Central memory CD8-positive, alpha-beta T cell (primary cell): ENCODE data around the gene ARL3.
"Not testable (repeated sequence)": the region's sequence is repeated elsewhere in the genome, so short reads cannot be mapped to it uniquely, and the experiment has no call there.

Experiments
- ATAC-seq: fragments of 150-1000 bp; cut with Tn5 transposase; replicated peaks from 2 replicates; pipeline ENCODE4 v1.10.0; 2022; ENCODE audit warnings: mild to moderate bottlenecking, moderate FRiP score, moderate number of reproducible peaks; ENCODE audit not compliant: poor library complexity, severe bottlenecking; ENCODE audit errors: extremely low read depth
- DNase-seq, 2 donors: peaks; one replicate each; pipeline ENCODE4 v3.0.0; 2021; ENCODE audit warnings: low spot score in 2 of 2
- H3K27ac Mint-ChIP-seq: one replicate; pipeline ENCODE4 v1.8.0; 2022; ENCODE audit warnings: low read depth, mild to moderate bottlenecking, moderate library complexity, mixed read lengths
- H3K27me3 Mint-ChIP-seq: one replicate; pipeline ENCODE4 v1.8.0; 2022; ENCODE audit warnings: mixed read lengths
- H3K36me3 Mint-ChIP-seq: one replicate; pipeline ENCODE4 v1.8.0; 2022; ENCODE audit warnings: mild to moderate bottlenecking, moderate library complexity, mixed read lengths; ENCODE audit not compliant: insufficient read depth
- H3K4me1 Mint-ChIP-seq: one replicate; pipeline ENCODE4 v1.8.0; 2022; ENCODE audit warnings: mixed read lengths
- H3K4me3 Mint-ChIP-seq: one replicate; pipeline ENCODE4 v1.8.0; 2022; ENCODE audit warnings: mild to moderate bottlenecking, moderate library complexity, mixed read lengths
- H3K9me3 Mint-ChIP-seq: one replicate; pipeline ENCODE4 v1.8.0; 2022; ENCODE audit warnings: mixed read lengths

The ARL3 gene

DNA sequence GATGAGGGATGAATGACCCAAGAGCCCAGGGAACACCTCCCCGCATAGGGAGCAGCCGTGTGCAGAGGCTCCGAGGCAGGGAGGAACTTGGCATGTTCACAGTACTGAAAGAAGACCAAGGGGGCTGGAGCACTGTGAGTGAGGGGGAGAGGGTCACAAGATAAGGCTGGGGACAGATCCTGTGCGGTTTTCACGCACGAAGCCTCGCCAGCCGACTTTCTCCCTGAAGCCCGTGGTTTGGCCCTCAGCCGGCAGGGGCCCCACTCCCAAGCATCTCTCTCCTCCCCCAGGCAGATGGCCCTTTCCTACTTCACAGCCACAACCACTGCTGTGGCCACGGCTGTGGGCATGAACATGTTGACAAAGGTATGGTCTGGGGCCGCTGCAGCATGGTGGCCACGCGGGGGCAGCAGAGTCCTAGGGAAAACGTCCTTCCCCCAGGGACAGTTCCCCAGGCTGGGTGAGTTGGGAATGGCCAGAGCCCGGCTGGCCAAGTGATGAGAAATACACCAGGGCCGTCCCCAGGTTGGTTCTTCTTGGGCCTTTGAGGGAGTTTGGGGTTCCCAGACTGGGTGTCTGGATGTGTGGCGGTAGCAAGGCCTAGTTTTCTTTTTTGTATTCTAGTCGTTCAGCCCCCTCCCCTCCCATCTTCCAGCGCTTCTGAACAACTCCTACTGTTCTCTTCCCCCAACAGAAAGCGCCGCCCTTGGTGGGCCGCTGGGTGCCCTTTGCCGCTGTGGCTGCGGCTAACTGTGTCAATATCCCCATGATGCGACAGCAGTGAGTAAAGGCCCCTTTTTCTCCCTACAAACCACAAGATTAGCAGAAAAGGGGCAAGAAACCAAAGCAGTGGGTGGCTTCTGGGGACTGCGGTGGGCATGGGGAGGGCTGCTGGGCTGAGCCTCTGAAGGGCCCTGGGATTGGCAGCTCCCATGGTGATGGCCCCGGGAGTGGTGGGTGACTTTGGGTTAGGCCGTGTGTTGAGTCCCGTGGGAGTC lies 15.1 kb upstream of the ARL3 start:
- H3K27me3 Mint-ChIP-seq: no peaks in the 10 kb centered on the region
- peak in 1 of 2 donors; percentile 29 for DNase-seq
- H3K36me3 Mint-ChIP-seq: peaks cover 10% of the 10 kb centered on the region
- H3K27ac Mint-ChIP-seq: peak overlapping the region; percentile 4
- peaks cover 8% of the 10 kb centered on the region for H3K4me1 Mint-ChIP-seq
- H3K9me3 Mint-ChIP-seq: no peaks in the 10 kb centered on the region
- no peak overlapping the region for H3K4me3 Mint-ChIP-seq
- no peak for ATAC-seq

DNA sequence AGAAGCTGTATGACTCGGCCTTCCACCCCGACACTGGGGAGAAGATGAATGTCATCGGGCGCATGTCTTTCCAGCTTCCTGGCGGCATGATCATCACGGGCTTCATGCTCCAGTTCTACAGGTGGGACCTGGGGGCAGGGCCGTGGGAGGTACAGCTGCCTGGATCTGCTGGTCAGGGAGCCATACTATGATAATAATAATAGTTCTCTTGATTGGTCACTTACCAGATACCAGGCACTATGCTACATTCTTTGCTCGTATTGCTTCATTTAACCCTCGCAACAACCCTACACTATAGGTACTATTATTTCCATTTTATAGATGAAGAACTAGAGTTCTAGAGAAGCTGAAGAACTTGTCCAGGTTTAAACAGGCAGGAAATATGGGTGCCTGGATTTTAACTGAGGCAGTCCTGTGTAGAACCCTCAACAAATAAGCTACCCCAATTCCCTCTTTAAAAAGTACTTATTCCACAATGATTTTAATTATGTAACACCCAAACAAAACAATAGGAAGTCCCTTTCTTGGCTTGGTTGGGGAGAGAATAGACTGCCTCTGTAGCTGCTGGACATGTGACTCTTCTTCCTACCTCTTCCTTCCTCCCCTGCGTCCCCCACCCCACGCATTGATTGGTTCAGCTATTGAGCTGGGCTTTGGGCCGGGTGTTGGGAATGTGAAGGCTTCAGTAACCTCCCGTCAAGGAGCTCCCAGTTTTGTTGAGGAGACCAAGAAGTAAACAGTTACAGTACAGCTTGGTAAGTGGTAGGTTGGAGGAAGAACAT lies 13.0 kb upstream of the ARL3 start:
- no peak overlapping the region for H3K27ac Mint-ChIP-seq
- H3K27me3 Mint-ChIP-seq: no peaks in the 10 kb centered on the region

DNA sequence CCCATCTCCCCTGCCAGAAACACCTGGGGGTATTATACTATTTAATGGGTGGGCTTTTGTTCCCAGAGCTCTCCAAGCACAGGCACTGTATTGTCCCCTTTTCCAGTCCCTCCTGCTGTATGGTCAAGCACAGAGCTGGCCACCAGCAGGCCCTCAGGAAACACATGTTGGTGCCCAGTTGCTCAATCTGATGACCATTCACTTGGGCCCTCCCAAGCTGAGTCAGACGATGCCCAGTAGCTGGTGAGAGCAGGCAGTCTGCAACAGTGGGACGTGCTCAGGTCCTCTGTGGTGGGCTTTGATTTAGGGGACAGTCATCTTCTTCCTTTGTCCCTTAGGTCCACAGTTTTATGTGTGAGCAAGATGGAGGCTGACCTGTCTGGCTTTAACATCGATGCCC lies 12.1 kb upstream of the ARL3 start:
- Mint-ChIP-seq H3K4me1 (peaks cover 15% of the 10 kb centered on the region), H3K27me3 (no peaks in the 10 kb centered on the region), H3K27ac (no peak overlapping the region), H3K9me3 (no peaks in the 10 kb centered on the region), H3K36me3 (peaks cover 8% of the 10 kb centered on the region), H3K4me3 (no peak overlapping the region)
- DNase-seq: no peak
- no peak for ATAC-seq

More for the DNA sequence above, 13.0 kb upstream of the ARL3 start:
- H3K4me1 Mint-ChIP-seq: peaks cover 10% of the 10 kb centered on the region
- H3K4me3 Mint-ChIP-seq: no peak overlapping the region
- no peak for DNase-seq
- no peak for ATAC-seq
- peaks cover 11% of the 10 kb centered on the region for H3K36me3 Mint-ChIP-seq
- no peaks in the 10 kb centered on the region for H3K9me3 Mint-ChIP-seq

DNA sequence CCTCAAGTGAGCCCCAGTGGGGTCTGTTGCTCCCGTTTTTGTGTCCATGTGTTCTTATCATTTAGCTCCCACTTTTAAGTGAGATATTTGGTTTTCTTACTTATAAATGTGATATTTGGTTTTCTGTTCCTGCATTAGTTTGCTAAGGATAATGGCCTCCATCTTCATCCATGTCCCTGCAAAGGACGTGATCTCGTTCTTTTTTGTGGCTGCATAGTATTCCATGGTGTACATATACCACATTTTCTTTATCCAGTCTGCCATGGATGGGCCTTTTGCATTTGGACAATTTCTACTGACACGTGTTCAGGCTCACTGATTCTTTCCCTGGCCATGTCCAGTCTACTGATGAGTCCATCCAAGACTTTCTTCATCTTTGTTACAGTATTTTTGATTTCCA lies 9.8 kb upstream of the ARL3 start:
- no peaks in the 10 kb centered on the region for H3K27me3 Mint-ChIP-seq
- DNase-seq: no peak
- no peak overlapping the region for H3K4me3 Mint-ChIP-seq
- ATAC-seq: no peak
- no peaks in the 10 kb centered on the region for H3K9me3 Mint-ChIP-seq
- peaks cover 19% of the 10 kb centered on the region for H3K4me1 Mint-ChIP-seq
- H3K27ac Mint-ChIP-seq: no peak overlapping the region
- peaks cover 10% of the 10 kb centered on the region for H3K36me3 Mint-ChIP-seq

DNA sequence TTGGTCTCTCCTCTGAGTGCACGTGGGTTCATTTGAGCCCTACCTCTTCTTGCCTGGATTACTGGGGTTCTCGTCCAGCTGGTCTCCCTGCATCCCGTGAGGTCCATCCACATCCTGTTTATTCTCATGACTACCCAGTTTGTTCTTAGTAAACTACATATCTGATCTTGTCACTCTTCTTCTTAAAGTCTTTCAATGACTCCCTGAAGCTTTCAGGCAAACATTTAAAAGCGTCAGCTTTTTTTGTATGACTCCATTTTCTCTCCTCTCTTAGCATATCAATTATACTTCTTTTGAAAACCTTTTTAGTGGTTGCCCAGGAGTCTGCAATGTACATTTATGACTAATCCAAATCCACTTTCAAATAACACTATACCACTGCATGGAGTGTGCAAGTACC lies 7.8 kb upstream of the ARL3 start:
- Mint-ChIP-seq H3K4me1 (peaks cover 12% of the 10 kb centered on the region), H3K27me3 (no peaks in the 10 kb centered on the region), H3K27ac (no peak overlapping the region), H3K4me3 (no peak overlapping the region), H3K9me3 (no peaks in the 10 kb centered on the region), H3K36me3 (peaks cover 9% of the 10 kb centered on the region)
- DNase-seq (no peak), ATAC-seq (no peak)

DNA sequence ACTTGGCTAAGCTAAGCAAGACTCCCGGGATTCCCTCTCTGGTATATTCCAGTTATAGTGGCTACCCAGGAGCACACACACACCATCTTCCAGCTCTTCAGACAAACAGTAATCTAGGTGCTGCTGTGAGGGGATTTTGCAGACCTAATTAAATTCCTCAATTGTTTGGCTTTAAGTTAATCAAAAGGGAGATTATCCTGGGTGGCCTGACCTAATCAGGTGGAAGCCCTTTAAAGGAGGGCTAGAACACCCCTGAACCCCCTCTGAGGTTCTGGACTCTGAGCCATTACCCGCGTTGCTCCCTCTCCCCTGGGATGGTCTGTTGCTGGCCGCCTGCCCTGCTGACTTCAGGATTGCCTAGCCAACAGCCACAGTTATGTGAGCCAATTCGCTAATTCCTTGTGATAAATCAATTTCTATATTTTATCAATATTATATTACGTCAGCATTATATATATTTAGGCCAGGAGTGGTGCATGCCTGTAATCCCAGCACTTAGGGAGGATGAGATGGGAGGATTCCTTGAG lies 6.6 kb upstream of the ARL3 start:
- Mint-ChIP-seq H3K9me3 (no peaks in the 10 kb centered on the region), H3K27ac (no peak overlapping the region), H3K4me1 (peaks cover 19% of the 10 kb centered on the region), H3K4me3 (no peak overlapping the region), H3K36me3 (peaks cover 9% of the 10 kb centered on the region), H3K27me3 (no peaks in the 10 kb centered on the region)
- ATAC-seq (no peak), DNase-seq (no peak)

DNA sequence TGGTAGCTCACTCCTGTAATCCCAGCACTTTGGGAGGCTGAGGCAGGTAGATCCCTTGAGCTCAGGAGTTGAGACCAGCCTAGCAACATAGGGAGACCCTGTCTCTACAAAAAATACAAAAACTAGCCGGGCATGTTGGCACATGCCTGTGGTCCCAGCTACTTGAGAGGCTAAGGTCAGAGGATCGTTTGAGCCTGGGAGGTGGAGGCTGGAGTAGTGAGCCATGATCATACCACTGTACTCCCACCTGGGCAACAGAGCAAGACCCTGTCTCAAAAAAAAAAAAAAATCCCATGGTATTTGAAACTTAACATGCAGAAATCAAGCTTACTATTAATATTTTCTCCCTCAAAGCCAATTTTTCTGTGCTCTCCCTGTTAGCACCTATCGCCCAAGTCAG lies 6.1 kb upstream of the ARL3 start:
- no peak for ATAC-seq
- H3K36me3 Mint-ChIP-seq: peaks cover 9% of the 10 kb centered on the region
- no peak overlapping the region for H3K4me3 Mint-ChIP-seq
- H3K9me3 Mint-ChIP-seq: no peaks in the 10 kb centered on the region
- no peak overlapping the region for H3K27ac Mint-ChIP-seq
- no peak for DNase-seq
- H3K4me1 Mint-ChIP-seq: peaks cover 19% of the 10 kb centered on the region
- H3K27me3 Mint-ChIP-seq: no peaks in the 10 kb centered on the region

DNA sequence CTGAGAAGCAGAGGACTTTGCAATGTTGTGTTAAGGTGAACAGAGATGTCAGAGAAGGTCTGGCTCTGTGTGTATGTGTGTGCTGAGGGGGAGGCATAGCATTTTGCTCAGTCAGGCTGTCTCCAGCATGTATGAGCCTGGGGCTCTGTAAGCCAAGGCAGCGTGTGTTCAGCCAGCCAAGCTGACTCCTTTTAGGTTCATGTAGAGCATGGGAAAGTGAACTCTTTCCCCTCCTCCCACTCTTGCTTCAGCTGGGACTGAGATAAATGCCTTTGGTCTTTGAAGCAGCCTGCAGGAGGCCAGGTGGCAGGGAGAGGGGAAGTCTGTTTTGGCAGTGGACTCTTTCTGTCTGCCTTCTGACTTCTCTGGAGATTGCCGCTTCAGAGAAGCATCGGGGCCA lies 4.0 kb upstream of the ARL3 start:
- DNase-seq (no peak), ATAC-seq (no peak)
- H3K27ac Mint-ChIP-seq: no peak overlapping the region
- H3K9me3 Mint-ChIP-seq: no peaks in the 10 kb centered on the region
- no peaks in the 10 kb centered on the region for H3K27me3 Mint-ChIP-seq
- no peak overlapping the region for H3K4me3 Mint-ChIP-seq
- peaks cover 15% of the 10 kb centered on the region for H3K36me3 Mint-ChIP-seq
- peaks cover 35% of the 10 kb centered on the region for H3K4me1 Mint-ChIP-seq

DNA sequence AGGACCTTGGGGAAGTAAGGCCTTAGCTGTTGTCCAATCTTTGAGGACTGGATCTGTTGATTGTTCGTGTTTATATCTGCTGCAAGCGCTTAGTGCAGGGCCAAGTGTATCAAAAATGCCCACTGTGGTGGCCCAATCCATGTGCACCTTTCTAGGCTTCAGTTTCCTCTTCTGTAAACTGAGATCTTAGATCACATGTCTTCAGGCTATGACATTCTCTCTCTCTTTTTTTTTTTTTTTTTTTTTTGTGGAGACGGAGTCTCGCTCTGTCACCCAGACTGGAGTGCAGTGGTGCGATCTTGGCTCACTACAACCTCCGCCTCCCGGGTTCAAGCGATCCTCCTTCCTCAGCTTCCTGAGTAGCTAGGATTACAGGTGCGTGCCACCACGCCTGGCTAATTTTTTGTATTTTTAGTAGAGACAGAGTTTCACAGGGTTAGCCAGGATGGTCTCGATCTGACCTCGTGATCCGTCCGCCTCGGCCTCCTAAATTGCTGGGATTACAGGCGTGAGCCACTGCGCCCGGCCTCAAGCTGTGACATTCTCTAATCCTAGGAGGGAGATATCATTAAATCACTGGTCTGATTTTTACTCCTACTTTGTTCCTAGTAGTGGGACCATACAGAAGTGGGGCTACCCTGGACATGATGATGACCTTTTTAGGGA lies 2.8 kb upstream of the ARL3 start:
- peaks cover 17% of the 10 kb centered on the region for H3K36me3 Mint-ChIP-seq

DNA sequence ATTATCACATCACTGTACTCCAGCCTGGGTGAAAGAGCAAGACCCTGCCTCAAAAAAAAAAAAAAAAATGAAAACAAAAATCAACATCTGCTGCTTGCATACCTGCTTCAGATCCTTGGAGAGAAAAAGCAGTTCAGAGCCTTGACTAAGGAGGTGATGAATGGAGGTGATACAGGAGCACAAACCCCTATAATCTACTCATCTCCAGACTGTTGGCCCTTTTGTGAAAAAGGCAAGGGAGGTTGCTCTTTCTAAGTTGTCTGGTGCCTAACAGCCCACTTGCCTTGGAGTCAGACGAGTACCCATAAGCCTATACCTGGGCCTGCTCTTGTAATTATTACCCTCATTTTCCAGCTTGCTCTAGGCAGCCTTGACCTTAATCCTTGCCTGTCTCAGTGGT lies 1.7 kb upstream of the ARL3 start:
- Mint-ChIP-seq H3K36me3 (peaks cover 17% of the 10 kb centered on the region), H3K4me3 (peak overlapping the region; percentile 35), H3K9me3 (no peaks in the 10 kb centered on the region), H3K27ac (no peak overlapping the region), H3K27me3 (no peaks in the 10 kb centered on the region), H3K4me1 (peaks cover 43% of the 10 kb centered on the region)
- ATAC-seq: no peak
- no peak for DNase-seq

More for the DNA sequence above, 2.8 kb upstream of the ARL3 start:
- DNase-seq, H3K27me3 Mint-ChIP-seq, H3K4me3 Mint-ChIP-seq, ATAC-seq, H3K9me3 Mint-ChIP-seq, H3K27ac Mint-ChIP-seq: not testable (repeated sequence)
- peaks cover 40% of the 10 kb centered on the region for H3K4me1 Mint-ChIP-seq

DNA sequence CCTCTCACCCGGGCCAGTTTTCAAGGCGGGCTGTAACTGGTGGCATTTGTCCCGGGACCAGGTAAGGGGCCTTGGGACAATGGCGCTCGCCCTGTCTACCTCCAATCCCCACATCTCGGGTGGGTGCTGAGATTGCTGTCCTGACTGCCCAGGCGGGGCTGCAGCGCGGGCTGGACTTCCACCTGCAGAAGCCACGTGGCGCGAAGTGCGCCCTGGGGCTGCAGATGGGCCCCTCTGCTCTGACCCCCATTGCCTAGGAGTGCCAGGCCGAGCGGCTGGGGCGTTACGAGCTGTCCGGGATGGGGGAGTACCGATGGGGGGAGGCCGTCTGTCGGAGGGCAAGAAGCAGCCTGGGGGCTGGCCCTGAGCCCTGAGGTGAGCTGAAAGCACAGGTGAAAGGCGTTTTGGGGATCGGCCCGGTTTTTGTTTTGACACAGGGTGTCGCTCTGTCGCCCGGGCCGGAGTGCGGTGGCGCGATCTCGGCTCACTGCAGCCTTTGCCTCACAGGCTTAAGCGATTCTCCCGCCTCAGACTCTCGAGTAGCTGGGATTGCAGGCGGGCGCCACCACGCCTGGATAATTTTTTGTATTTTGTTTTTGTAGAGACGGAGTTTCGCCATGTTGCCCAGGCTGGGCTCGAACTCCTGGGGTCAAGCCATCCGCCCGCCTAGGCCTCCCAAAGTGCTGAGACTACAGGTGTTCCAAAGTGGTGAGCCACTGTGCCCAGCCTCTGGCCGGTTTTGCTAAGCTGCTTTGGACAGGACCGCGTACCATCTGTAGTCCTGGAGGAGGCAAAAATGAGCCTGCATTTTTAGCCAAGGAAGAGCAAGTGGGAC lies 641 bp upstream of the ARL3 start, which contains the start of gene SFXN2:
Gene SFXN2 (plus strand): TSS at position 16 of the 835 bp plus-strand sequence. CDS start 12,001 bp downstream, outside the sequence.
- ATAC-seq (peak; percentile 10), DNase-seq (peak; percentile 20 to 28)
- Mint-ChIP-seq H3K36me3 (peaks cover 14% of the 10 kb centered on the region), H3K27me3 (no peaks in the 10 kb centered on the region), H3K27ac (peak within 1 kb of the TSS; percentile 93), H3K4me3 (peak within 1 kb of the TSS; percentile 97), H3K4me1 (peaks cover 48% of the 10 kb centered on the region), H3K9me3 (no peaks in the 10 kb centered on the region)
